ENCODE measurements around the gene PPP2R1A.

PPP2R1A gene

GRCh38 chr19:52212572-52213255 lies 22.9 kb downstream of the PPP2R1A start:
- in situ Hi-C loops (cut with HindIII; ENCODE audit: low pct_unique_long_range_greater_than_20kb, low sequenced_read_pairs), result no loop called here
- TF ChIP-seq JUND (IDR thresholded peaks at IDR 0.05; ENCODE audit: low read depth), result no peak
- no peak for DNase-seq (ENCODE audit: low read depth in 1 of 2, low spot score in 1 of 2)

GRCh38 chr19:52214241-52214640 lies 24.4 kb downstream of the PPP2R1A start:
- no peak for DNase-seq (ENCODE audit: low read depth in 1 of 2, low spot score in 1 of 2)
- no peak for TF ChIP-seq JUND (IDR thresholded peaks at IDR 0.05; ENCODE audit: low read depth)
- in situ Hi-C loops (cut with HindIII; ENCODE audit: low pct_unique_long_range_greater_than_20kb, low sequenced_read_pairs), result no loop called here

GRCh38 chr19:52216401-52216800 lies 26.5 kb downstream of the PPP2R1A start:
- no peak for TF ChIP-seq JUND (IDR thresholded peaks at IDR 0.05; ENCODE audit: low read depth)
- DNase-seq (ENCODE audit: low read depth in 1 of 2, low spot score in 1 of 2), result no peak
- in situ Hi-C loops (cut with HindIII; ENCODE audit: low pct_unique_long_range_greater_than_20kb, low sequenced_read_pairs), result no loop called here

GRCh38 chr19:52217576-52217975 lies 27.7 kb downstream of the PPP2R1A start:
- no peak for DNase-seq (ENCODE audit: low read depth in 1 of 2, low spot score in 1 of 2)
- in situ Hi-C loops (cut with HindIII; ENCODE audit: low pct_unique_long_range_greater_than_20kb, low sequenced_read_pairs), result no loop called here
- no peak for TF ChIP-seq JUND (IDR thresholded peaks at IDR 0.05; ENCODE audit: low read depth)

- in situ Hi-C loops (cut with HindIII; ENCODE audit: low pct_unique_long_range_greater_than_20kb, low sequenced_read_pairs), result no loop called here
- DNase-seq (ENCODE audit: low read depth in 1 of 2, low spot score in 1 of 2), result no peak
- no peak for TF ChIP-seq JUND (IDR thresholded peaks at IDR 0.05; ENCODE audit: low read depth)
Observed at GRCh38 chr19:52219611-52220010, 29.8 kb downstream of the PPP2R1A start.

GRCh38 chr19:52221031-52221430 lies 31.2 kb downstream of the PPP2R1A start:
- in situ Hi-C loops (cut with HindIII; ENCODE audit: low pct_unique_long_range_greater_than_20kb, low sequenced_read_pairs), result no loop called here
- DNase-seq (ENCODE audit: low read depth in 1 of 2, low spot score in 1 of 2), result no peak
- TF ChIP-seq JUND (IDR thresholded peaks at IDR 0.05; ENCODE audit: low read depth), result no peak

GRCh38 chr19:52221831-52222375 lies 32.1 kb downstream of the PPP2R1A start:
- DNase-seq (ENCODE audit: low read depth in 1 of 2, low spot score in 1 of 2), result no peak
- in situ Hi-C loops (cut with HindIII; ENCODE audit: low pct_unique_long_range_greater_than_20kb, low sequenced_read_pairs), result no loop called here
- TF ChIP-seq JUND (IDR thresholded peaks at IDR 0.05; ENCODE audit: low read depth), result no peak

- no peak for DNase-seq (ENCODE audit: low read depth in 1 of 2, low spot score in 1 of 2)
- in situ Hi-C loops (cut with HindIII; ENCODE audit: low pct_unique_long_range_greater_than_20kb, low sequenced_read_pairs), result no loop called here
- no peak for TF ChIP-seq JUND (IDR thresholded peaks at IDR 0.05; ENCODE audit: low read depth)
Observed at GRCh38 chr19:52224211-52224610, 34.4 kb downstream of the PPP2R1A start.

- DNase-seq (ENCODE audit: low read depth in 1 of 2, low spot score in 1 of 2), result no peak
- in situ Hi-C loops (cut with HindIII; ENCODE audit: low pct_unique_long_range_greater_than_20kb, low sequenced_read_pairs), result no loop called here
- no peak for TF ChIP-seq JUND (IDR thresholded peaks at IDR 0.05; ENCODE audit: low read depth)
Observed at GRCh38 chr19:52226652-52227051, 36.8 kb downstream of the PPP2R1A start.

GRCh38 chr19:52227196-52227940 lies 37.5 kb downstream of the PPP2R1A start:
- in situ Hi-C loops (cut with HindIII; ENCODE audit: low pct_unique_long_range_greater_than_20kb, low sequenced_read_pairs), result no loop called here
- no peak for TF ChIP-seq JUND (IDR thresholded peaks at IDR 0.05; ENCODE audit: low read depth)
- no peak for DNase-seq (ENCODE audit: low read depth in 1 of 2, low spot score in 1 of 2)

- TF ChIP-seq JUND (IDR thresholded peaks at IDR 0.05; ENCODE audit: low read depth), result no peak
- DNase-seq (ENCODE audit: low read depth in 1 of 2, low spot score in 1 of 2), result no peak
- in situ Hi-C loops (cut with HindIII; ENCODE audit: low pct_unique_long_range_greater_than_20kb, low sequenced_read_pairs), result no loop called here
Observed at GRCh38 chr19:52227980-52228379, 38.1 kb downstream of the PPP2R1A start.

GRCh38 chr19:52229524-52229923 lies 39.7 kb downstream of the PPP2R1A start:
- DNase-seq (ENCODE audit: low read depth in 1 of 2, low spot score in 1 of 2), result no peak
- TF ChIP-seq JUND (IDR thresholded peaks at IDR 0.05; ENCODE audit: low read depth), result no peak
- in situ Hi-C loops (cut with HindIII; ENCODE audit: low pct_unique_long_range_greater_than_20kb, low sequenced_read_pairs), result no loop called here

GRCh38 chr19:52230685-52231084 lies 40.8 kb downstream of the PPP2R1A start:
- no peak for DNase-seq (ENCODE audit: low read depth in 1 of 2, low spot score in 1 of 2)
- TF ChIP-seq JUND (IDR thresholded peaks at IDR 0.05; ENCODE audit: low read depth), result no peak
- in situ Hi-C loops (cut with HindIII; ENCODE audit: low pct_unique_long_range_greater_than_20kb, low sequenced_read_pairs), result no loop called here
